22Rv1 (cell line): ENCODE results near the gene KCTD12.

ENCODE experiments used
- ZFX ChIP-seq: fragments of 450-650 bp; IDR thresholded peaks from 2 replicates; pipeline ENCODE4 v1.6.1; 2017; ENCODE audit warnings: antibody characterized with exemption, borderline replicate concordance
- TF ChIP-seq, protein P1 (sequence below): fragments of 450-650 bp; IDR thresholded peaks from 2 replicates; pipeline ENCODE4 v1.5.1; 2017; ENCODE audit warnings: mild to moderate bottlenecking

DNA sequence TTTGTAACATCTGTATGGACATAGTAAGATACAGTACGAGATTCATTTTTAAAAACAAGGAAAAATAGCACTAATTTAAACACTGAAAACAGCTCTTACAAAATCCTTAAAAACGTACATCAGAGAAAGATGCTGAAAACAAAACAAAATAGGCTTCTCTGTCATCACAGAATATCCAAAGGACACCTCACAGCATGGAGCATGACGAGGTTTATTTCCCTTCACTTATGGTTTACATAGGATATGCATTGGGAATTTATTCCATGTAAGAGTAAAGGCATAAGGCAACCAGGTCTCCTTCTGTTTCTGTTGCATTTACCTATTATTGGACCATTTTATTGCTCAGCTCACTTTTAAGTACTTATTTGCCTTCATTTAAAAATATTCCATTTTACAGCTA, 3.0 kb downstream of the KCTD12 start:
- TF ChIP-seq, protein P1, sequence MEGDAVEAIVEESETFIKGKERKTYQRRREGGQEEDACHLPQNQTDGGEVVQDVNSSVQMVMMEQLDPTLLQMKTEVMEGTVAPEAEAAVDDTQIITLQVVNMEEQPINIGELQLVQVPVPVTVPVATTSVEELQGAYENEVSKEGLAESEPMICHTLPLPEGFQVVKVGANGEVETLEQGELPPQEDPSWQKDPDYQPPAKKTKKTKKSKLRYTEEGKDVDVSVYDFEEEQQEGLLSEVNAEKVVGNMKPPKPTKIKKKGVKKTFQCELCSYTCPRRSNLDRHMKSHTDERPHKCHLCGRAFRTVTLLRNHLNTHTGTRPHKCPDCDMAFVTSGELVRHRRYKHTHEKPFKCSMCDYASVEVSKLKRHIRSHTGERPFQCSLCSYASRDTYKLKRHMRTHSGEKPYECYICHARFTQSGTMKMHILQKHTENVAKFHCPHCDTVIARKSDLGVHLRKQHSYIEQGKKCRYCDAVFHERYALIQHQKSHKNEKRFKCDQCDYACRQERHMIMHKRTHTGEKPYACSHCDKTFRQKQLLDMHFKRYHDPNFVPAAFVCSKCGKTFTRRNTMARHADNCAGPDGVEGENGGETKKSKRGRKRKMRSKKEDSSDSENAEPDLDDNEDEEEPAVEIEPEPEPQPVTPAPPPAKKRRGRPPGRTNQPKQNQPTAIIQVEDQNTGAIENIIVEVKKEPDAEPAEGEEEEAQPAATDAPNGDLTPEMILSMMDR = no peak
- TF ChIP-seq ZFX = no peak
